AG04450 (cell line): Measurements from ENCODE around the gene HNF1A. TPM values are rescaled to one million over a fixed set of nuclear protein-coding genes. Genes with fewer than 3 reads are reported as not detected.

Experiments
- CTCF ChIA-PET: fragments of 300-600, 350-600 bp; formaldehyde crosslinking; extraction: SDS; loops from one replicate; lab custom pipeline; 2022; ENCODE audit warnings: antibody characterized with exemption, inconsistent platforms; lab: Charles Lee
- POLR2A ChIA-PET: fragments of 350-600 bp; formaldehyde crosslinking; extraction: SDS; loops from one replicate; lab custom pipeline; 2021; ENCODE audit warnings: antibody characterized with exemption, inconsistent platforms; lab: Yijun Ruan, JAX
- DNase-seq: peaks from one replicate; pipeline ENCODE4 v3.0.0-alpha.2; 2011; ENCODE audit warnings: low read depth, low spot score
- H3K27ac ChIP-seq: one replicate; pipeline ENCODE4 v1.5.1; 2012; ENCODE audit warnings: low read depth, low read length, control low read depth
- H3K27me3 ChIP-seq: one replicate; pipeline ENCODE4 v1.6.0; 2012; ENCODE audit warnings: low read length; ENCODE audit not compliant: control insufficient read depth, insufficient read depth
- H3K4me3 ChIP-seq: 2 replicates; pipeline ENCODE4 v1.5.1; 2011; ENCODE audit warnings: mild to moderate bottlenecking, low read depth, low read length, control low read depth
- H3K9me3 ChIP-seq: 2 replicates; pipeline ENCODE4 v1.5.1; 2012; ENCODE audit warnings: low read length; ENCODE audit not compliant: control insufficient read depth, insufficient read depth
- CTCF ChIP-seq: IDR thresholded peaks from 2 replicates; pipeline ENCODE4 v1.5.1; 2011; ENCODE audit warnings: low read depth, low read length, control low read depth, inconsistent platforms
- polyA plus RNA-seq: library from polyadenylated mRNA; depleted of rRNA; stranded (reverse); fragments of >200 nt; gene quantifications from 2 replicates; pipeline ENCODE4 v1.2.3, GENCODE V29; 2011

The HNF1A gene
- polyA plus RNA-seq, 1 experiment = not detected

DNA sequence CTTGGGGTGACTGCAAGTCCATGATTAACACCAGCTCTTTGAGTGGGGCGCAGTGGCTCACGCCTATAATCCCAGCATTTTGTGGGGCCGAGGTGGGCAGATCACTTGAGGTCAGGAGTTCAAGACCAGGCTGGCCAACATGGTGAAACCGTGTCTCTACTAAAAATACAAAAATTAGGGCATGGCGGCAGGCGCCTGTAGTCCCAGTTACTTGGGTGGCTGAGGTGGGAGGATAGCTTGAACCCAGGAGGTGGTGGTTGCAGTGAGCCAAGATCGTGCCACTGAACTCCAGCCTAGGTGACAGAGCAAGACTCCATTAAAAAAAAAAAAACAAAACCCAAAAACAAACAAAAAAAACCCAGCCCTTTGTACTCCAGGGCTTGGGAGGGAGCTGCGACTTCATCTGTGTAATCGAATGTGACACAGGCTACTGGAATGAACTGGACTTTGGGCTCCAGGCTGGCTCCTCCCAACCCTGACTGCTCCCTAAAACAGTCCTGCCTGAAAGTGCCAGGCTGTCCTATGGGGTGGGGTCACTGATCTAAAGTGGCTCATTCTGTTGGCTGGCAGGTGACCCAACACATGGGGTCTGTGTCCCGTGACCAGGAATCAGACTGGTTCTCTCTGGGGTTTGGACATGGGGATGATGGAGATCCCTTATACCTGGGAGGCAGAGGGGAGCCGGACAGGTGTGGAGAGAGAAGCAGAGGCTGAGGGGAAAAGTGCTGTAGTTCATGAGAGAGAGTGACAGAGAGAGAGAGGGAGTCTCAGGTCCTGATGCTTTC lies 47.3 kb downstream of the HNF1A start:
- H3K9me3 ChIP-seq = no peaks in the 10 kb centered on the region
- ChIA-PET CTCF (no interaction called here), POLR2A (no interaction called here)
- no peak for DNase-seq
- TF ChIP-seq CTCF = no peak
- H3K4me3 ChIP-seq = no peak overlapping the region
- peaks cover 5% of the 10 kb centered on the region for H3K27me3 ChIP-seq
- H3K27ac ChIP-seq = no peak overlapping the region

DNA sequence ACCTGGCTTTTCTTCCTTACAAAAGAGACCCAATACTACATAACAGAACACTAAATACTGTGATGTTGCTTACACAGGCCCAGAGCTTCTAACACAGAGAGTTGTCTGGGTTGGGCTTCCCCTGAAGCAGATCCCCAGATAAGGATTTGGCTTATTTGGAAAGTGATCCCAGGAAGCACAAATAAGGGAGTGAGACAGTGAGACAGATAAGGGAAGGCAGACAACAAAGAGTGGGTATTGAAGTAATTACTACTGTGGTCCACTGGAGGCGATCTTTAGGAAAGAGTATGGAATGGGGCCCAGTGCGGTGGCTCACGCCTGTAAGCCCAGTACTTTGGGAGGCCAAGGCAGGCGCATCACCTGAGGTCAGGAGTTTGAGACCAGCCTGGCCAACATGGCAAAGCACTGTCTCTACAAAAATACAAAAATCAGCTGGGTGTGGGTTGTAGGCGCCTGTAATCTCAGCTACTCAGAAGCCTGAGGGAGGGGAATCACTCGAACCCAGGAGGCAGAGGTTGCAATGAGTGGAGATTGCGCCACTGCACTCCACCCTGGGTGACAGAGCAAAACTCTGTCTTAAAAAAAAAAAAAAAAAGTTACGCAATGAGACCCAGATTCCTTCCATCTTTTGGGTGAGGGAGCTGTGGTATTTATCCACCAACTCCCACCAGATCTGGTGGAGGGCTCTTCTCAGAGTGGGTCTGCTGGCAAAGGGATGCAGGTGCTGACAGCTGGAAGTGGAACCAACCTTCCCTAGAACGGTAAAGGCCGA lies 48.1 kb downstream of the HNF1A start:
- Histone ChIP-seq H3K4me3 (no peak overlapping the region), H3K27me3 (peaks cover 3% of the 10 kb centered on the region), H3K27ac (no peak overlapping the region), H3K9me3 (no peaks in the 10 kb centered on the region)
- TF ChIP-seq CTCF = no peak
- POLR2A ChIA-PET = interaction anchor here (0.6 to 0.7 kb wide), 2 partner anchors 169 to 238 kb away, joined by 5 to 6 read pairs; no protein-coding TSS in a partner anchor
- CTCF ChIA-PET = no interaction called here
- no peak for DNase-seq

DNA sequence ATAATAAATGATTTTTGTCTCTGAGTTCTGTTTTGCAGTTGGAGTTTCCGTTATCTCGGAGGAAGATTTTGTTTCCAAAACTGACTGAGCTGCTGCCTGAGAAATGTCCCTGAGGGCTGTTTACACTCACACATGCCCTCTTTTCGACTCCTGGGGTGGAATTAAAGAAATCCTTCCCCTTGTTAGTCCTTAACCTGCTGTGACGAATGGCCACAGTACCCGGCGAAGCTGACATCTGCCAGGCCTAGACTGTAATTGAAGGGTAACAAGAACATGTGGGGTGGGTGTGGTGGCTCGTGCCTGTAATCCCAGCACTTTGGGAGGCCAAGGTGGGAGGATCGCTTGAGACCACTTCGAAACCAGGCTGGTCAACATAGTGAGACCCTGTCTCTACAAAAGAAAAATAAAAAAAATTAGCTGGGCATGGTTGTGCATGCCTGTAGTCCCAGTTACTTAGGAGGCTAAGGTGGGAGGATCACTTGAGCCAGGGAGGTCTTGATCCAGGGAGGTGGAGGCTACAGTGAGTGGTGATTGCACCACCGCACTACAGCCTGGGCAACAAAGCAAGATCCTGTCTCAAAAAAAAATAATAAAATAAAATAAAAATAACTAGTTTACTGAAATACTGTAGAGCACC lies 52.4 kb downstream of the HNF1A start:
- Histone ChIP-seq H3K9me3 (no peaks in the 10 kb centered on the region), H3K27me3 (peaks cover 6% of the 10 kb centered on the region), H3K27ac (no peak overlapping the region), H3K4me3 (no peak overlapping the region)
- no peak for DNase-seq
- ChIA-PET POLR2A (no interaction called here), CTCF (no interaction called here)
- TF ChIP-seq CTCF = no peak

- ChIA-PET POLR2A (no interaction called here), CTCF (no interaction called here)
- TF ChIP-seq CTCF = no peak
- peaks cover 6% of the 10 kb centered on the region for H3K27me3 ChIP-seq
- no peak overlapping the region for H3K4me3 ChIP-seq
- no peaks in the 10 kb centered on the region for H3K9me3 ChIP-seq
- no peak for DNase-seq
- H3K27ac ChIP-seq = no peak overlapping the region
Observed at GRCh38 chr12:121033625-121034349, 55.4 kb downstream of the HNF1A start.
